GM18520 (cell line): Measurements from ENCODE around the gene NELFCD.
"Not testable (repeated sequence)": the region's sequence is repeated elsewhere in the genome, so short reads cannot be mapped to it uniquely, and the experiment has no call there.

ENCODE experiments used
- ATAC-seq: cut with Tn5 transposase; IDR thresholded peaks from one replicate; pipeline ENCODE4 v1.9.1; 2021; ENCODE audit not compliant: unreplicated experiment

Gene NELFCD

DNA sequence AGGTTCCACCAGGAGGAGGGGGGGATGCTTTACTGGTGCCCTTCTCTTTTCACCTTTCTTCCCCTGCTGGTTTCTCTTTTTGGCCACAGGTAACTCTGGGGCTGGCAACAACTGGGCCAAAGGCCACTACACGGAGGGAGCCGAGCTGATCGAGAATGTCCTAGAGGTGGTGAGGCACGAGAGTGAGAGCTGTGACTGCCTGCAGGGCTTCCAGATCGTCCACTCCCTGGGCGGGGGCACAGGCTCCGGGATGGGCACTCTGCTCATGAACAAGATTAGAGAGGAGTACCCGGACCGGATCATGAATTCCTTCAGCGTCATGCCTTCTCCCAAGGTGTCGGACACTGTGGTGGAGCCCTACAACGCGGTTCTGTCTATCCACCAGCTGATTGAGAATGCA lies 42.6 kb downstream of the NELFCD start:
- no peak for ATAC-seq

DNA sequence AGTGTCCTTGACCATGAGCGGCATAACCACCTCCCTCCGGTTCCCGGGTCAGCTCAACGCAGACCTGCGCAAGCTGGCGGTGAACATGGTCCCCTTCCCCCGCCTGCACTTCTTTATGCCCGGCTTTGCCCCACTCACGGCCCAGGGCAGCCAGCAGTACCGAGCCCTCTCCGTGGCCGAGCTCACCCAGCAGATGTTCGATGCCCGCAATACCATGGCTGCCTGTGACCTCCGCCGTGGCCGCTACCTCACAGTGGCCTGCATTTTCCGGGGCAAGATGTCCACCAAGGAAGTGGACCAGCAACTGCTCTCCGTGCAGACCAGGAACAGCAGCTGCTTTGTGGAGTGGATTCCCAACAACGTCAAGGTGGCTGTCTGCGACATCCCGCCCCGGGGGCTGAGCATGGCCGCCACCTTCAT lies 43.1 kb downstream of the NELFCD start:
- no peak for ATAC-seq

DNA sequence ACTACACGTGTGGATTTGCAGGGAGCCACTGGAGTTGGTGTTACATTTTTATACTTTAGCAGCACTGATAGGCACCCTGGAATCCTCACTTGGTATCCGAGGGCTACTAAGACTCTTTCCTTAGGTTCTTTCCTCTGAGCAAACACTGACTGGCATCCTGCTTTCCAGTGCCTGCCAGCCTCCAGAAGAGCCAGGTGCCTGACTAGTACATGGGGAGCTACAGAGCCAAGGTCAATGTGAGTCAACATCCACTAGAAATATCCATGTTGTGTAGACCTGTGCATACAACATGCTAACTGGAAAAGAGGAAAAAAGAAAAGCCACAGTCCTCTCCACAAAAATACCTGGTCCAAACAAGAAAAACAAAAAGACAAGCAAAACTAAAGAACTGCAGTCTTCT lies 44.0 kb downstream of the NELFCD start:
- no peak for ATAC-seq

DNA sequence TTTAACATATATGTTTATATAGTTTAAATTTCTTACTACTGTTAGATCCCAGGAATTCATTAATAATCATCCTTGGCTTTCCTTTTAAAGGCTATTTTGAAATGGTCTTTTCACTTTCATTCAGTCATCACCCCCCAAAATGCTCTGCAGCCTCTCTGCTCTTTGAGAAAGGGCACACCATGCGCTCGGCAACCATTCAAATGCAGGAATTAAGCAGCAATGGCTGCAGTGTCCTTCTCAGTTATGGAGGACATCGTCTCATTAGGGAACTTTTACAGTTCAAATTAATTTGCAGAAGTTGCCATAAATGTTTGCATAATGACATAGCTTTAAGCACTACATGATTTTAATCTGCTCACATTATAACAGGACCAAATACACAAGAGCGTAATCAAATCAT lies 44.5 kb downstream of the NELFCD start:
- ATAC-seq = no peak

DNA sequence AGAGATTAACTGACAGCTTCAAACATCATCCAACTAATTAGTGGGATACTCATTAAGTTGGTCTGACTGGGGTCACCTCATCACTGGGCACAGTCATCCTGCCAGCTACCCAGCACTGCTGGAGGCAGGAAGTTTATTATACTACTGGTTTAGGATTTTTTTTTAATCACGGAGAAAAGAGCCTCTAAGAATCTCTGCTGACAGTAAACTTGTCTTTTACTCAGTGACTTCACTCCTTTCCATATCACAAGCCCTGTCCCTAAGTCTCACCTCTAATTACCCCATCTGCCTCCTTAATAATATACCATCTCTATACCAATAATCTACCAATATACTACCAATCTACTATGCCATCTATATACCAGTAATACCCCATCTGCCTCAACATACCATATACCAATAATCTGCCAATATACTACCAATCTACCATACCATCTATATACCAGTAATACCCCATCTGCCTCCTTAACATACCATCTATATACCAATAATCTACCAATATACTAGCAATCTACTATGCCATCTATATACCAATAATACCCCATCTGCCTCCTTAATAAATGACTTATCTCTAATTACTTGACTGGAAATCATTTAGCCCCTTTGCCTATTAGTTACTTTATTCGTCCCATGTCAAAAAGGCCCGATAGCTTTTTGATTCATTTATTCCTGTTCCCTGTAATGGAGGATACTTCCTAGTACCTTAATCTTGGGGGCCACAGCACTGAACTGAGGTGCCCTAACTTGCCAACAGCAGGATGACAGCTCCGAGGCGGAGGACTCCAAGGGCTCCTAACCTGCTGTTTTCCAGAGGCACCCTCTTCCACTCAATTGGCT lies 46.1 kb downstream of the NELFCD start:
- ATAC-seq = no peak

DNA sequence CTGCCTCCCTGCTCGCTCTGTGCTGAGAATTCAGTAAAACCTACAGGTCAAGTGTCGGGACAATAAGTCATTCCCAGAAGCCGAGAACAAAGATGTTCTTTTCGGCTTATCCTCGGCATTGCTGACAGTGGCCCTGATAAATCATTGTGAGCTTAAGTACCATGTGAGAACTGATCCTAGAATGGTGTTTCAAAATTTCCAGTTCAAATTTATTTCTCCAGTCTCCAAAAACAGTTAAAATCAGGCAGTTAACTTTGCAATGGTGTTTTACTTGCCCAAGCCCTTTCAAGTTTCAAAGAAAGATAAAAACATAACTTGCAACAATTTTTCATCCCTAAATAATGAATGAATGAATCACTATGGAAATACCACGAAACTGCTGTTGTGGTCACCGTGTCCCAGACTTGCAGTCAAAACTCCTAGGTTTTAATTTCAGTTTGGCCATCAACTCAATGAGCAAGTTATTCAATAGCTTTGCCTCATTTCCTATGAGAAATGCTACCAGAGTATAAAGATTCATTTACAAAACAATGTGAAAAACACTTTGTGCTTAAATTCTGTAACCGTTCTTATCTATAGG lies 46.8 kb downstream of the NELFCD start:
- no peak for ATAC-seq

DNA sequence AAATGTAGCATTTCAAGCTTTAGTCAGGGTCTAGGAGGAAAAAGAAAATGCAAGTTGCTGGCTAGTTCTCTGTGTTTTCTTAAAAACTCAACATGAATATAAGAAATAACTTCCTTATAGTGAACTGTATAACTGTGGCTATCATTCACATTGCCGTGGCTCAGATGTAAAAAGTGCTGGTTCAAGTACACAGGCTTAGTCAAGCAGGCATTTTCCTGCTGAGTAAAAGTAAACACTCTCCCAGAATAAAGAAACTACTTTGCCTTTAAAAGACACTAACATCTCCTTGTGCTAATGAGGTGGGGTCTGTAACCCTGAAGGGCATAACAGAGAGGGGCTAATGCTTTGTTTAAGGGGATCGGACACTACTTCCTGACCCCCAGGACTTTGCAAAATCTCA lies 47.8 kb downstream of the NELFCD start:
- ATAC-seq = no peak

DNA sequence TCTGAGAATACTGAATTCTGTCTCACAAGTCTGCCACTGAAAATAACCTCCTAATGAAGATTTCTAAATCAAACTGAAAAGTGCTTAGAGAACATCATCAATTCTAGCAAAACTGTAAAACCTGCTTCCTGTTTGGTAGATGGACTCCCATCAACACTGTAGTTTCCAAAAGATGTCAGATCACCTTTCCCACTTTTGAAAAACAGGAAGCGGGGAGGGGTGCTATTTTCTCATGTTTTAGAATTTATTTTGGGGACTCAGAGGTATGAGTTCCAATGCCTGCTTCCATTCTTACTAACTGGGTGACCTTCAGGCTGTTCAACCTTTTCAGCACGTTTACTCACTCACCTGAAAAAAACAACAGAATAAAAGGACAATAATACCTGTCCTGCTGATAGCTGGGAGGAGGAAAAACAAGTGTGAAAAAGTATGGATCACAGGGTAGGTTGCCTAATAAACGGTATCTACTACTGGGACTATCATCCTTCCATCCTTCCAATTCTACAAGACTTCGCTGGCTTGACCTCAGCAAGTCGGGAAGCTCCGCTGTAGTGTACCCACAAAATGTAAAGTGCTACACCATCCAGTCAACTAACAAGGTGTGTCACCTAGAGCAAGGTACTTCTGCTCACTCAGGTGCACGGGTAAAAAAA lies 50.0 kb downstream of the NELFCD start:
- ATAC-seq = no peak

DNA sequence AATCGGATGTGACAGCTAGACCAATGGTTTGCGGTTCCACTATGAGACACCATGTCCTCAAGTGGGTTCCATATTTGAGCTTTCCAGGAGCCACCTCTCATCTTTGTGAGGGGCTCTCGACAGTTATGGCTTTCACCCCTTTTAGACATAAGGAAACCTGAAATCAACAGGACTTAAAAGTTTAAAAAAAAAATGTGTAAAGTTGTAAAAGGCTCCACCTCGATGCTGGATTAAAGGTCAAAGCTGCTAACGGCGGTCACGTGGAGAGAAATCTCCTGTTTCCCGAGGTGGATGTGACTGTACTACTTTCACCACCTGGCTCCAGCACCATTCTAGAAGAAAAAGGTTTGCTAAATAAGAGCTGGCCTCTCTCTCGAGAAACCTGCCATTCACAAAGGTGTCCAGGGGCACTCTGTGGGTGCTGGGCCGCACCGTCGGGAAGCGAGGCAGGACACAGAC lies 50.5 kb downstream of the NELFCD start:
- no peak for ATAC-seq

DNA sequence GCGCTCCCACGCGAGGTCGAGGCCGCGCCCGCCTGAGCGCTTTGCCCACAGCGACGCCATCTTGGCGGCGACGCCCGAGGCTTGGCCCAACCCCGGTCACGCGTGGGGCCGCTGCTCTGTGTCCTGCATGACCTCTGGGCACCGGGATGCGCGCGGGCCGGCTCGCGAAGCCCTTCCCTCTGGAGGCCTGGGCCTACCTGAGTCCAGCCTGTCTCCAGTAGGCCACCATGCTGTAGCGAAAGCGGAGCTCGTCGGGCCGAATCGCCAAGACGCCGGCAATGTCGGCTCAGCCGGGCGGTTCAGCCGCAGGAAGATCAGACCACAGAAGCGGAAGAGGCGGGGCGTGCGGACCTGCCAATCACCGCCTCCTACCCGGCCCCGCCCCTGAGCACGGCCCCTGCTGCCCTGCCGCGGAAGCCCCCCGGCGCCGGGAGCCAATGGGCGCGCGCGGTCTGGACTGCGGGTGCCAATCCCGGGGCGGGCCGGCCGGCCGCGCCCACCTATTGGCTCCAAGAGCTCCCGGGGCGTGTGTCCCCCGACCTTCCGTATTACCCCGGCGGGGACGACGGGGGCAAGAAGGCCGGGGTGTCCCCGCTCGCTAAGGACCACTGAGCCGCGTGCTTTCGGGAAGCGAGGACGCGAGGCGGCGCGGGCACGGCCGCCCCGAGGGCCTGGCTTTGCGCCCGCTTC lies 51.1 kb downstream of the NELFCD start, which contains the start of gene ATP5F1E:
Gene ATP5F1E (minus strand): TSS at position 313 of the 690 bp plus-strand sequence. CDS start 84 bp downstream, at position 229.
- peak; percentile 91 for ATAC-seq

DNA sequence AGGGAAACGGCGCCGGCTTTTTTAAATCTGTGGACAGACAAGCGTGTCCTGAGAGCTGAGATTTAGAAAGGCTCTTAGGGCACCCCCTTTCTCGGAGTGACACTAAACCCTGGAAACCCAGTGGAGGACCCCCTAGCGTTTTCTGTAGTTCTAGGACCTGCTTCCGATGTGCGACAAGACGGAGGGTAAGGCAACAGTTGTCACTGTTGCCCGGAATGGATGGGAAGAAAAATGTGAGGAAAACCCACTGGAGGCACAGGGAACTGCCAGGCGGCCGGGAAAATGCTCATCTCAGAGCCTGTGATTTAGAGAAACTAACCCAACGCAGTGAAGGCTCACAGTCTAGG lies 51.6 kb downstream of the NELFCD start:
- no peak for ATAC-seq

DNA sequence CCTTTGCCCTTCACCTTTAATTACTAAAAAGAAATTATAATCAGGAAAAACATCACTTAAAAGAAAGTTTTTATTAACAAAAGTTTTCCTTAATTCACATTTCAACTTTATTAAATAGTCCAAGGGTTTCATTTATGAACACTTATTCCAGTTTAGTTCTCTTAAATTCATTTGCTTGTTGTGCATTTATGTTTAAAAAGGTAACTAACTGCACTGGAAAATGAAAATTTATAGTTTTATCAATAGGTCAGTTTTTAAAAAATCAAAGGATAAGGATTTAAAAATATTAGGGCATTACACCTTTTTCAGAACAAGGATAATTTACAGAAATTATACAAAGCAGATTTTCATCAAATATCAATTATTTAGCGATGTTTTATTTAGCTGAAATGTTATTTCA lies 52.0 kb downstream of the NELFCD start:
- no peak for ATAC-seq

DNA sequence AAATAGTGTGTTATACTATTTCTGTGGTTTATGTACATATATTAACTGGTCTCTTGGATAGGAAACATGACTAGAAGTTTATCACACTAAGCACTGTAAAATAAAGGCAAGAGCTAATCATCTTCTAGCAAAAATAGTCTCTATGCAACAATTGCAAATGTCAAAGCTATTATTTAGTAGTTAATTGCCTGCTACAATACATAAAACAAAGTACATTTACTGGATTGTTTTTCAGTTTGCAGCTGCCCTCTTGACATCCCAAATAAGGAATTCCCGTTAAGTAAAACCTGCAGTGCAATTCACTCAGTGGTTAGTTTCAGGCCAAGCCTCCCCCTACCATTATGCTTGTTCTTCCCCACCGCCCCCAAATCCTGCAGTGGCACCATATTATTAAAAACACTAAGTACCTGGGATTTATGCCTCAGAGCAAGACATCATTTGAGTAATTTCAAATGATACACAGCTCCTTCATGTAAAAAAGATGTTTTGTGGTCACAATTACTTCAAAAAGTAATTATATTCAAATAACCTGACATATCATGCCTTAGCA lies 52.6 kb downstream of the NELFCD start:
- no peak for ATAC-seq

DNA sequence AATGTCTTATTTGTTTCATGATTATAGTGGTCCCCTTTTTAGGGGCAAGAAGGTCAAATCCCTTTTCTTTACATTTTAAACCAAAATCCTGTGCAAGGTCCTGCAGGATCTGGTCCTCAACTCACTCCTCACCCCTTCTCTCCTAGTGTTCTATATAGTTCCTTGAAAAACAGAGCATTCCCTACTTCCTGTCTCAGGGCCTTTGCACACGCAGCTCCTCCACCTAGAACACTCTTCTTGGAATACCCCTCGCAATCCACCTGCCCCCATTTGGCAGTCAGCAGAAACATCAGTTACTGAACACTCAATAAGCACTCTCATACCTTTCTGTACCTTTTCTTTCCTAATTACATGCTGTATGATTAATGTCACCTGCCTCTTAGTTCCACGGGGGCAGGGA lies 54.3 kb downstream of the NELFCD start:
- ATAC-seq = no peak

DNA sequence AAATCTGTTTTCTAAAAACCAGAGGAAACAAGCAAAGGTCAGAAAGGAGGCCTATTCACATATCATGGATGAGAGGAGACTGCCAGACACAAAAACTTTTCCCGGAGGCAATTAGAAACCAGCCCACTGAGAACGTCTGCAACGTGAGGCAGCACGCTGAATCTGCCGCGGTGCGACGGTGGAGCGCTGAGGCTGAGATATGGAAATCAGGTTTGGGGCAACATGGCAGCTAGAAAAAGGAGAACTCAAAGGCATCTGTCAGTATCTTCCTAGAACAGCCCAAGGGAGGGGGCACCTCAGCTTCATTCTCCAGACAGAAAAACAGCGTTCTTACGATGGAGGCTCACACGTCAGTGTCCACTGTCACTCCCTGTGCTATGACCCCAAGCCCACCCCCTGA lies 56.3 kb downstream of the NELFCD start:
- ATAC-seq = no peak

DNA sequence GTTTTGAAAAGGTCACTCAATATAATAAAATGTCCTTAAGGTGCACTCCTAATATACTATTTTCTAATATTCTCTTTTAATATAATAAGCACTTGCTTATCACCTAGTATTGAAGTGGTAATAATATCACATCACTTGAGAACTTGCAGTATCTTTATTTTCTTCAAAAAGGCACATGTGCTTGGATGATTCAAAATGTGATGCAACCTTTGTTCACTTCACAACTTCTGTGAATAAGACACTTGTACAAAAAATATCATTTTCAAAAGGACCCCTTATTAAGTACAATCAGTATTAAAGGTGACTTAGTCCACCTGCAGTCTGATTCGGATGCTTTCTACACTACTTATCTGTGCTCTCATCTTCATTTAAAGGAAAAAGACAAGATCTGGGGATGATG lies 58.2 kb downstream of the NELFCD start:
- no peak for ATAC-seq

DNA sequence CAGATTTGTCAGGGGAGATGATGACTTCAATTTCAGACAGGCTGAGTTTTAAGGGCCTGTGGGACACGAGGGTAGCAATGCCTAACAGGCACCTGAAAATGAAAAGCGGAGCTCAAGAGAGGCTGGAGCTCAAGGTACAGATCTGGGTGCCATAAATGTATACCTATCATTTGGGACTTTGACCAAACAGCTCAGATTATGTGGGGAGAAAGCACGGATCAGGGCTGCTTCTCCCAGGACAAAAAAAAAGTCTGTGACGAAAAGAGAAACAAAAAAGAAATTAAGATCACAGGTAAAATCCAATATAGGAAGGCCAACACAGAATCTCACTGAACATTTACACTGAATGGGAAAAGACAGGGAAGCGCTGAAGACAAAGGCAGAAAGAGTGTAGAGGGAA lies 59.6 kb downstream of the NELFCD start:
- no peak for ATAC-seq

DNA sequence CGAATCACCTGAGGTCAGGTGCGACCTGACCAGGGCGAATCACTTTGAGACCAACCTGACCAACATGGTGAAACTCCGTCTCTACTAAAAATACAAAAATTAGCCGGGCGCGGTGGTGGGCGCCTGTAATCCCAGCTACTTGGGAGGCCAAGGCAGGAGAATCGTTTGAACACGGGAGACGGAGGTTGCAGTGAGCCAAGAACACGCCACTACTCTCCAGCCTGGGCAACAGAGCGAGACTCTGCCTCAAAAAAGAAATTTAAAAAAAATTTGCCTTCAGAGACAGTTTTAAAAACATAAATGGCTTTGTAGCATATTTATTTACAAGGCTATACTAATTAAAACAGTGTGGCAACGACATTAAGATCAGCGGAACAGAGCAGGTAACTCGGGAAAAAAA lies 60.4 kb downstream of the NELFCD start:
- not testable (repeated sequence) for ATAC-seq

DNA sequence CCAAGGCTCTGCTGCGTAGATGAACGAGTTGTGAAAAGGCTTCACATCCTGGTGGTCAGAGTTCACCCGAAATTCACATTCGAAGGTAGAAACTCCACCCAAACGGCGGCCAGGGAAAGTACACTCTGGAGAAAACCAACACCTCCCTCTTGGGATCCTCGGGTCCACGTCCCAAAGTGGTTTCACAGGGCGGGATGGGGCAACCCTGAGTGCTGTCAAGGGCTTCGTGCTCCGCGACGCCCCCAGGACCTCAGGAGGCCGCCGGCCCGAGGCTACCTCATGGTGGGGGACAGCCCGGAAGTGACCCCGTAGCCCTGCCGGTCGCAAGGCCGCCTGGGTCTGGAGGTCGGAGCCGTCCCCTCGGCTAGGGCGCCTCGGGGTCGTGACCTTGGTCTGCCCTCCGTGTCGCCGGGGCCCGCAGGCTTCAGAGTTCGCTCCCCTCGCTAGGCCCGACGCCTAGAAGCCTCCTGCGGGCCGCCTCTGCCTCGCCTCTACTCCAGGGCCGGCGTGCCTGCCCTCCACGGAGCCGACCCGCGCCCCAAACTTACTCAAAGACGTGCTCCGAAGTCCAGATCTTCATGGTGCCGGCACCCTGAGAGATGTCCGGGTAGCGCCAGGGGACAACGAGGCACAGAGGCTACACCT lies 61.2 kb downstream of the NELFCD start, which contains the start of gene PRELID3B:
Gene PRELID3B (minus strand): TSS at position 636 of the 645 bp plus-strand sequence. CDS start 56 bp downstream, at position 580.
- peak; percentile 13 for ATAC-seq

DNA sequence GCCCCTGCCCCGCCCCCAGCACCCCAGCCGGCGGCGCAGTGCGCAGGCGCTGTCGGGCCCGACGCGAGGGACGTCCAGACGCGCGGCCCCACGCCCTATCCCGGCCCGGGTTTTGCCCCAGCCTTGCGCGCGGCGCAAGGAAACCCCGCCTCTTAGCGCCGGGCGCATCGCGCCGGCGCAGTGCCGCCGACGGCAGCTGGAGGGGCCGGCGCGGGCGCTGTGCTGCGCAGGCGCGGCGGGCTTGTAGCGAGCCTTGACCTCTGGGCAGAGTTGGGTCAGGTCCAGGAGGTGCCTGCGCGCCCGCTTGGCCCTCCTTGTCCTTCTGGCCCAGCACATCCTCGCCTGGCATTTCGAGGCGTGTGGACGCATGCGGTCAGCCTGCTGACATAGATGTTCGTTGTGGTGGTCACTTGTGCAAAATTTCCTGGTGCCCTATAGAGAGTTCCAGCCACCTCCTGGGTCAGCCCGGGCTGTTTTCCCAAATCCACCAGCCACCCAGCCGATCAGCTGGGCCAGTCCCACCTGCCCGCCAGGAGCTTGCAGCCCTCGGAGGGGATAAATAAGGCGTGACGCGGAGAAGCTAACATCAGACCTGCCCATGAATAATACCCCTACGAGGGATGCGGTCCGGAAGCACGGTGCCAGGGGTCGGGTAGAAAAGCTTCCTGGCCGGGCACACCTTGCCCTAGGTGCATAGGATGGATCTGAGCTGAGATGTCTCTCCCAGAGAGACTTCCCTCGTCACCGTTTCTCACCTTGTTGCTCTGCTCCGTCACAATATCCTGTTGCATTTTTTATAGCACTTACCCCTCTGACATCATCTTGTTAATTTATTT lies 62.0 kb downstream of the NELFCD start:
- ATAC-seq = peak; percentile 88
